Ishikawa (cell line): ENCODE data around the gene ANK3.

Experiments used
- CREB1 ChIP-seq: IDR thresholded peaks from 2 replicates; pipeline ENCODE4 v1.6.1; 2012; ENCODE audit warnings: low read depth
- EGR1 ChIP-seq: IDR thresholded peaks from 2 replicates; pipeline ENCODE4 v1.6.1; 2012
- EP300 ChIP-seq: IDR thresholded peaks from 2 replicates; pipeline ENCODE4 v1.6.1; 2012; ENCODE audit warnings: borderline replicate concordance
- FOXM1 ChIP-seq: IDR thresholded peaks from 2 replicates; pipeline ENCODE4 v1.6.1; 2012; ENCODE audit warnings: low read depth, borderline replicate concordance
- TAF1 ChIP-seq: IDR thresholded peaks from 2 replicates; pipeline ENCODE4 v1.6.1; 2012; ENCODE audit warnings: low read depth, mild to moderate bottlenecking
- TCF12 ChIP-seq: IDR thresholded peaks from 2 replicates; pipeline ENCODE4 v1.6.1; 2012; ENCODE audit warnings: low read depth
- TEAD4 ChIP-seq: IDR thresholded peaks from 2 replicates; pipeline ENCODE4 v1.6.1; 2012
- YY1 ChIP-seq: IDR thresholded peaks from 2 replicates; pipeline ENCODE4 v1.6.1; 2012; ENCODE audit warnings: low read depth
- ZBTB7A ChIP-seq: IDR thresholded peaks from 2 replicates; pipeline ENCODE4 v1.6.1; 2012; ENCODE audit warnings: low read depth
- TF ChIP-seq, protein P1 (sequence below): IDR thresholded peaks from 2 replicates; pipeline ENCODE4 v1.6.1; 2012

ANK3 gene

DNA sequence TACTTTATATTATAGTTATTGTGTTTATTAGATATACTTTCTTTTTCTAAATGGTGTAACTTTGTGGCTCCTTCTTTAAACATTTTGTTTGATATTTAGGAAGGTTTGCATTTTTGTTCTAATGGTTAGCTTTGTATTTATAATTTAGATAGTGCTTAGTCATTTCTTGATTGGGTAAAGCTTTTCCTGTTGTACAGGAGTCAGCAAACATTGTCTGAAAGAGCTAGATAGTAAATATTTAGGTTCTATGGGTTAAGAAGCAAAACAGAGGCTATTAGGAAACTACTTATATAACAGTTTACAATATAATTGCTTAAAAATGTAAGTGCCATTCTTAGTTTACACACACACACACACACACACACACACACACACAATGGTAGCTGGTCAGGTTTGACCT lies 412.8 kb downstream of the ANK3 start:
- no peak for TF ChIP-seq EP300
- TF ChIP-seq FOXM1, result no peak
- no peak for TF ChIP-seq TCF12
- TF ChIP-seq, protein P1, sequence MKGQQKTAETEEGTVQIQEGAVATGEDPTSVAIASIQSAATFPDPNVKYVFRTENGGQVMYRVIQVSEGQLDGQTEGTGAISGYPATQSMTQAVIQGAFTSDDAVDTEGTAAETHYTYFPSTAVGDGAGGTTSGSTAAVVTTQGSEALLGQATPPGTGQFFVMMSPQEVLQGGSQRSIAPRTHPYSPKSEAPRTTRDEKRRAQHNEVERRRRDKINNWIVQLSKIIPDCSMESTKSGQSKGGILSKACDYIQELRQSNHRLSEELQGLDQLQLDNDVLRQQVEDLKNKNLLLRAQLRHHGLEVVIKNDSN, result no peak
- no peak for TF ChIP-seq CREB1
- TF ChIP-seq TEAD4, result no peak
- no peak for TF ChIP-seq YY1
- no peak for TF ChIP-seq EGR1
- TF ChIP-seq ZBTB7A, result no peak
- TF ChIP-seq TAF1, result no peak
